Heart left ventricle (tissue), 13 donors: ENCODE results near the gene ASB7.

Source experiments
- POLR2A ChIP-seq, 2 donors: fragments of 450-650 bp; IDR thresholded peaks; one replicate each; pipeline ENCODE4 v1.6.1; 2017; ENCODE audit warnings: antibody characterized with exemption in 2 of 2, mild to moderate bottlenecking in 2 of 2, moderate library complexity in 2 of 2
- TF ChIP-seq, protein P1 (sequence below), 12 donors: fragments of 200-600 bp; sonication (generic) in 4 of 12; IDR thresholded peaks; one replicate each; pipeline versions ENCODE4 v1.5.0 to v1.8.0; 2018 to 2022; ENCODE audit warnings: antibody characterized with exemption in 12 of 12, mild to moderate bottlenecking in 5 of 12
- donor health status: ischemic (EF 13 %, LVEDD 7.1; RV severe dilation, severe dysfunction).
- donor health status: DM: no; HTN: yes; CAD: no.
- donor health status: DM: no; HTN: no; CAD: no.
- donor health status: ischemic (EF 25% LVEDD 6.9; RV normal size, moderate dysfunction).
- donor health status: ischemic (EF 25% LVEDD 5.7; RV mildly dilated, moderate dysfunction).
- donor health status: ischemic (EF 35%, LVEDD 5.7; RV mildly dilated, moderate dysfunction).
- donor health status: nonischemic (EF 11% LVEDD 7.7; RV severe dilation, severe dysfunction).
- donor health status: DM: yes; HTN: yes; CAD: no.
- donor health status: PGD.
- donor health status: ischemic (EF 29% LVEDD 5.4; RV normal size, mild dysfunction).
- donor health status: nonischemic (EF 23%, LVEDD 6.1; RV moderate dilation, normal function).

DNA sequence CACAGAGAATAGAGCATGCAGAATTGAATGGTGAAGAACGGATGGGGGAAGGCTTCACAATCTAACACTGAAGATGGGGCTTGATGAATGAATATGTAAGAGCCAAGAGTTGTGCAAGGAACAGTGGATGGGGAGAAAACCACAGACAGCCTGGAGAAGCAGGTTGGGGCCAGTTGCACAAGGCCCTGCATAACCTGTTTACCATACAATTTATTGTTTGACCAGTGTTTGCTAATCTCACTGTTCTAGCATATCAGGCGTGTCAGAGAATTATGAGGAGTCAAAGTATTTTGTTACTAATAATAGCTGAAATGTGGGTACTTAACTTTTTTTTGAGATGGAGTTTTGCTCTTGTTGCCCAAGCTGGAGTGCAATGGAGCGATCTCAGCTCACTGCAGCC, 36.8 kb upstream of the ASB7 start:
- no peak for TF ChIP-seq POLR2A (IDR thresholded peaks at IDR 0.05)
- TF ChIP-seq, protein P1, sequence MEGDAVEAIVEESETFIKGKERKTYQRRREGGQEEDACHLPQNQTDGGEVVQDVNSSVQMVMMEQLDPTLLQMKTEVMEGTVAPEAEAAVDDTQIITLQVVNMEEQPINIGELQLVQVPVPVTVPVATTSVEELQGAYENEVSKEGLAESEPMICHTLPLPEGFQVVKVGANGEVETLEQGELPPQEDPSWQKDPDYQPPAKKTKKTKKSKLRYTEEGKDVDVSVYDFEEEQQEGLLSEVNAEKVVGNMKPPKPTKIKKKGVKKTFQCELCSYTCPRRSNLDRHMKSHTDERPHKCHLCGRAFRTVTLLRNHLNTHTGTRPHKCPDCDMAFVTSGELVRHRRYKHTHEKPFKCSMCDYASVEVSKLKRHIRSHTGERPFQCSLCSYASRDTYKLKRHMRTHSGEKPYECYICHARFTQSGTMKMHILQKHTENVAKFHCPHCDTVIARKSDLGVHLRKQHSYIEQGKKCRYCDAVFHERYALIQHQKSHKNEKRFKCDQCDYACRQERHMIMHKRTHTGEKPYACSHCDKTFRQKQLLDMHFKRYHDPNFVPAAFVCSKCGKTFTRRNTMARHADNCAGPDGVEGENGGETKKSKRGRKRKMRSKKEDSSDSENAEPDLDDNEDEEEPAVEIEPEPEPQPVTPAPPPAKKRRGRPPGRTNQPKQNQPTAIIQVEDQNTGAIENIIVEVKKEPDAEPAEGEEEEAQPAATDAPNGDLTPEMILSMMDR (IDR thresholded peaks at IDR 0.05), result no peak
